GM12878 (cell line): ENCODE data around the gene HESX1. TPM values are rescaled to one million over a fixed set of nuclear protein-coding genes. Genes with fewer than 3 reads are reported as not detected.

ENCODE experiments used
- ATAC-seq: fragments of 200-7000 bp; cut with Tn5 transposase; 3 replicates; pipeline ENCODE4 v1.9.1; 2020; ENCODE audit warnings: mild to moderate bottlenecking, moderate library complexity
- BruUV-seq: library from RNA; stranded (reverse); fragments of 400-500 nt; replicated peaks from 2 replicates; lab custom pipeline; 2021; lab: Mats Ljungman, UMichigan
- CTCF ChIA-PET: fragments of 300-600 bp; sonication (Branson Sonifier 250); formaldehyde crosslinking; extraction: SDS; loops from one replicate; lab custom pipeline; 2021; ENCODE audit warnings: inconsistent platforms; lab: Yijun Ruan, JAX
- POLR2A ChIA-PET: fragments of 350-600 bp; formaldehyde crosslinking; extraction: SDS; loops from one replicate; lab custom pipeline; 2021; ENCODE audit warnings: inconsistent platforms; lab: Charles Lee
- RAD21 ChIA-PET: fragments of 300-600 bp; sonication (Branson Sonifier 250); formaldehyde crosslinking; loops from one replicate; lab custom pipeline; 2023; ENCODE audit warnings: antibody characterized with exemption; ENCODE audit not compliant: unreplicated experiment; lab: Charles Lee
- SMC1A ChIA-PET: fragments of 300-600 bp; sonication (Branson Sonifier 250); formaldehyde crosslinking; loops from one replicate; lab custom pipeline; 2023; ENCODE audit not compliant: unreplicated experiment, uncharacterized antibody; lab: Charles Lee
- DNase-seq: peaks from one replicate; pipeline ENCODE4 v3.0.0-alpha.2; 2011; ENCODE audit warnings: low read depth, low spot score
- FAIRE-seq: peaks from 3 replicates; lab custom pipeline; 2011; peaks lifted over from hg19 to GRCh38; lab: Jason Lieb, UNC
- H2AFZ ChIP-seq: 2 replicates; pipeline ENCODE4 v1.6.0; 2011; ENCODE audit warnings: low read depth, low read length, control low read depth; ENCODE audit not compliant: control insufficient read depth
- H3K27ac ChIP-seq: 2 replicates; pipeline ENCODE4 v1.5.1; 2011; ENCODE audit warnings: control low read depth; ENCODE audit not compliant: control insufficient read depth, insufficient read depth
- H3K27me3 ChIP-seq, 2 experiments: replicated peaks in 1 of 2; 2 replicates each; pipeline versions ENCODE4 v1.6.0 to v1.6.1; 2011; ENCODE audit warnings: low read length in 1 of 2; ENCODE audit not compliant: control insufficient read depth in 2 of 2, insufficient read depth in 2 of 2
- H3K36me3 ChIP-seq, 2 experiments: 2 replicates each; pipeline ENCODE4 v1.5.1; 2011; ENCODE audit warnings: low read length in 1 of 2; ENCODE audit not compliant: control insufficient read depth in 2 of 2, insufficient read depth in 2 of 2
- H3K4me1 ChIP-seq: 2 replicates; pipeline ENCODE4 v1.6.1; 2011; ENCODE audit warnings: mild to moderate bottlenecking, low read length, moderate library complexity, mixed read lengths; ENCODE audit not compliant: control insufficient read depth, insufficient read depth
- H3K4me2 ChIP-seq: 2 replicates; pipeline ENCODE4 v1.6.0; 2011; ENCODE audit warnings: control low read depth; ENCODE audit not compliant: control insufficient read depth, insufficient read depth
- H3K4me3 ChIP-seq: fragments of 200-600 bp; sonication (generic); 2 replicates; pipeline ENCODE4 v1.5.1; 2016
- H3K79me2 ChIP-seq: 2 replicates; pipeline ENCODE4 v1.6.0; 2011; ENCODE audit warnings: low read length; ENCODE audit not compliant: control insufficient read depth, insufficient read depth
- H3K9ac ChIP-seq: 2 replicates; pipeline ENCODE4 v1.8.0; 2011; ENCODE audit warnings: low read length, control low read depth, mixed read lengths; ENCODE audit not compliant: control insufficient read depth, insufficient read depth
- H3K9me3 ChIP-seq: replicated peaks from 3 replicates; pipeline ENCODE4 v1.5.1; 2011; ENCODE audit warnings: mild to moderate bottlenecking, low read length; ENCODE audit not compliant: control insufficient read depth, insufficient read depth
- H4K20me1 ChIP-seq: 2 replicates; pipeline ENCODE4 v1.6.0; 2011; ENCODE audit not compliant: control insufficient read depth, insufficient read depth
- ETV6 ChIP-seq, 2 experiments: fragments of 450-650 bp in 1 of 2; IDR thresholded peaks in 1 of 2; conservative IDR thresholded peaks in 1 of 2; 2 replicates each; pipeline ENCODE4 v1.6.1; 2014; ENCODE audit warnings: antibody characterized with exemption in 1 of 2, borderline replicate concordance in 1 of 2, low read depth in 1 of 2, mild to moderate bottlenecking in 1 of 2, moderate library complexity in 1 of 2
- HDAC6 ChIP-seq: fragments of 200-600 bp; sonication (generic); IDR thresholded peaks from one replicate; pipeline ENCODE4 v1.8.0; 2017; ENCODE audit warnings: antibody characterized with exemption; ENCODE audit not compliant: unreplicated experiment
- NR2C1 ChIP-seq: fragments of 450-650 bp; IDR thresholded peaks from 2 replicates; pipeline ENCODE4 v1.6.1; 2017; ENCODE audit warnings: antibody characterized with exemption, mild to moderate bottlenecking, moderate library complexity
- PML ChIP-seq: IDR thresholded peaks from 2 replicates; pipeline ENCODE4 v1.6.1; 2012; ENCODE audit warnings: low read length, inconsistent platforms
- POLR2AphosphoS5 ChIP-seq: IDR thresholded peaks from 2 replicates; pipeline ENCODE4 v1.6.1; 2011; ENCODE audit warnings: mild to moderate bottlenecking, low read length, inconsistent platforms
- RELA ChIP-seq: fragments of 450-650 bp; IDR thresholded peaks from 2 replicates; pipeline ENCODE4 v1.8.0; 2014; ENCODE audit warnings: borderline replicate concordance; ENCODE audit not compliant: partially characterized antibody
- SIN3A ChIP-seq: IDR thresholded peaks from 2 replicates; pipeline ENCODE4 v1.6.1; 2012; ENCODE audit warnings: low read depth, low read length, improper control_type of control experiment
- SUPT20H ChIP-seq: IDR thresholded peaks from 2 replicates; pipeline ENCODE4 v1.6.1; 2011; ENCODE audit warnings: low read depth, mild to moderate bottlenecking, low read length, moderate library complexity, borderline replicate concordance; ENCODE audit not compliant: control insufficient read depth
- ZNF207 ChIP-seq: fragments of 450-650 bp; IDR thresholded peaks from 2 replicates; pipeline ENCODE4 v1.6.1; 2014; ENCODE audit warnings: antibody characterized with exemption, mild to moderate bottlenecking, borderline replicate concordance
- ZNF622 ChIP-seq: fragments of 450-650 bp; IDR thresholded peaks from 2 replicates; pipeline ENCODE4 v1.6.1; 2017; ENCODE audit warnings: mild to moderate bottlenecking, inconsistent platforms
- ZZZ3 ChIP-seq: IDR thresholded peaks from 2 replicates; pipeline ENCODE4 v1.6.1; 2011; ENCODE audit warnings: low read depth; ENCODE audit not compliant: control insufficient read depth, insufficient read length
- WGBS: methylation state at CpG from one replicate; pipeline ENCODE4 v1.1.6; 2016; ENCODE audit warnings: low lambda C conversion rate; ENCODE audit not compliant: insufficient replicate concordance, insufficient coverage; ENCODE audit errors: missing lambda C conversion rate; 5-methylcytosine and 5-hydroxymethylcytosine counted together
- in situ Hi-C: fragments of 300-500 bp; cut with MboI; formaldehyde crosslinking; loops from 9 replicates; pipeline ENCODE4 v1.14.3; 2018; ENCODE audit warnings: mixed read lengths
- intact Hi-C: fragments of 100-400 bp; cut with micrococcal nuclease; formaldehyde crosslinking; loops from one replicate; pipeline ENCODE4 v1.14.2; 2022; ENCODE audit not compliant: unreplicated experiment
- polyA plus RNA-seq, 11 experiments: library from polyadenylated mRNA; depleted of rRNA in 4 of 11; unstranded in 6 of 11; stranded (reverse) in 5 of 11; fragments of >200 nt; fragmentation: Nextera tagmentation in 4 of 11; fragmentation: Illumina TruSeq in 1 of 11; extraction: Ambion mirVana in 4 of 11; extraction: Trizol in 1 of 11; gene quantifications; 1 replicate in 1 of 11; 2 replicates in 10 of 11; pipeline versions ENCODE4 v1.2.1 to v1.2.3, GENCODE V29; 2011 to 2016; ENCODE audit warnings: inconsistent platforms in 2 of 11, missing spikeins in 2 of 11, low read depth in 1 of 11
- total RNA-seq, 4 experiments: library from RNA; depleted of rRNA in 3 of 4; stranded (reverse); fragments of >200 nt in 3 of 4; fragmentation: Illumina TruSeq in 1 of 4; extraction: Trizol in 1 of 4; gene quantifications; 2 replicates each; pipeline versions ENCODE4 v1.2.1 to v1.2.3, GENCODE V29; 2013 to 2021
- TF ChIP-seq, protein P1 (sequence below): fragments of 450-650 bp; IDR thresholded peaks from 2 replicates; pipeline ENCODE4 v1.6.1; 2017; ENCODE audit warnings: mild to moderate bottlenecking, moderate library complexity
- TF ChIP-seq, protein P2 (sequence below): IDR thresholded peaks from 2 replicates; pipeline ENCODE4 v1.6.1; 2011; ENCODE audit warnings: low read depth, low read length, improper control_type of control experiment, borderline replicate concordance
- TF ChIP-seq, protein P3 (sequence below): fragments of 450-650 bp; IDR thresholded peaks from 2 replicates; pipeline ENCODE4 v1.6.1; 2014; ENCODE audit warnings: mild to moderate bottlenecking

Gene HESX1
- total and polyA plus RNA-seq, 10 of the 15 experiments (the other 5 are each of a cell fraction or from before 2014, with no cell fraction given) = 2.5 to 5.9 (median 4.3) TPM

DNA sequence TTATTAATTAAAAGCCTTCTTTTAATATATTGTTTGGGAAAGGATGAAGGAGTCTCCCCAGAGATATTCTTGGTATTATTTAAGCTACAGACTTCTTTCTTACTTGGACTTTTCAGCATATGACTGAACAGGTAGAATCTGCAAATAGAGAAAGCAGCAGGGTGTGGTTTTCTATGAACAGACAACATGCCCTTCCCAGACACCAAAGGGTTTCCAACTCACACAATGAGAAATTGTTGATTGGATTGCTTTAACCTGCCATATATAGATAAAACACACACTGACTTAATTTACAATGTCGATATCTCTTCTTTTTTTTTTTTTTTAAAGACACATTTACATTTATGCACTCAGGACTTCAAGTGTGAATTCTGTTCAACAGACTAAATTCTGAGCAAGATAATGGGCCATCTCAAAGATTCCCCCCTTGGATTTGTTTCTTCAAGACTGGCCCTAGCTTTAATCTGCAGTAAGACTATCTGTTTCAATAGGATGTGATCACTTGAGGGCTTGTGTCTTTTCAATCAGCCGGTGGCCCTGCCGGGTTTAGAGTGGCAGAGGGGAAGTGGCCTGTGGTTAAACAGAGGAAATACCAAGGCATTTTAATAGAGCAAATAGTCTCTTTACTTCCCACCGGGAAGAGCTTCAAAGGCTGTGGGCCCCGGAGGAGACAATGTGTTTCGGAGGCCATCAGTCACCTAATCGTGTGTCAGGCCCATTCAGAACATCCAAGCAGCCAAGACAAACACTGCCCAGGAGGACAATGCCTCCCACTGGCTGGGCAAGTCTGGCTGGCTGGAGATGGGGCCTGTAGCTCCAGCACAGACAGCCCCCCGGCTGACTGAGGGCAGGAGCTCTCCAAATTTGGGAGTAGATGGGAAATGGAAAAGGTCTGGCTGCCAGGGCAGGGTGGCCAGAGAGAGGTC is 40.7 kb downstream of the HESX1 start:
- DNase-seq (no peak), FAIRE-seq (no peak), ATAC-seq (peak; percentile 42; the same call in 2 of the 3 replicates)
- ChIA-PET SMC1A (interaction anchor here (1.5 to 1.7 kb wide), 2 partner anchors 11 to 12 kb away, joined by 3 to 5 read pairs; no protein-coding TSS in a partner anchor), CTCF (interaction anchor here (0.7 to 2.7 kb wide), 4 partner anchors 11 to 750 kb away, joined by 3 to 12 read pairs (median 4); no protein-coding TSS in a partner anchor), RAD21 (no interaction called here), POLR2A (interaction anchor here (0.6 kb wide), 1 partner anchor 14 kb away, joined by 3 read pairs; no protein-coding TSS in a partner anchor)
- Histone ChIP-seq H4K20me1 (no peaks in the 10 kb centered on the region), H2AFZ (no peak overlapping the region), H3K4me1 (no peaks in the 10 kb centered on the region), H3K4me2 (no peak overlapping the region), H3K27me3 (peaks cover 9 to 15% of the 10 kb centered on the region in 2 experiments), H3K79me2 (no peaks in the 10 kb centered on the region), H3K4me3 (no peak overlapping the region), H3K9ac (no peak overlapping the region), H3K9me3 (no peaks in the 10 kb centered on the region), H3K27ac (no peak overlapping the region), H3K36me3 (no peaks in the 10 kb centered on the region)
- intact Hi-C loops (no loop called here), in situ Hi-C loops (no loop called here)
- 21% methylated on average over 8 of the region's 8 CpGs for WGBS
- TF ChIP-seq, protein P1, sequence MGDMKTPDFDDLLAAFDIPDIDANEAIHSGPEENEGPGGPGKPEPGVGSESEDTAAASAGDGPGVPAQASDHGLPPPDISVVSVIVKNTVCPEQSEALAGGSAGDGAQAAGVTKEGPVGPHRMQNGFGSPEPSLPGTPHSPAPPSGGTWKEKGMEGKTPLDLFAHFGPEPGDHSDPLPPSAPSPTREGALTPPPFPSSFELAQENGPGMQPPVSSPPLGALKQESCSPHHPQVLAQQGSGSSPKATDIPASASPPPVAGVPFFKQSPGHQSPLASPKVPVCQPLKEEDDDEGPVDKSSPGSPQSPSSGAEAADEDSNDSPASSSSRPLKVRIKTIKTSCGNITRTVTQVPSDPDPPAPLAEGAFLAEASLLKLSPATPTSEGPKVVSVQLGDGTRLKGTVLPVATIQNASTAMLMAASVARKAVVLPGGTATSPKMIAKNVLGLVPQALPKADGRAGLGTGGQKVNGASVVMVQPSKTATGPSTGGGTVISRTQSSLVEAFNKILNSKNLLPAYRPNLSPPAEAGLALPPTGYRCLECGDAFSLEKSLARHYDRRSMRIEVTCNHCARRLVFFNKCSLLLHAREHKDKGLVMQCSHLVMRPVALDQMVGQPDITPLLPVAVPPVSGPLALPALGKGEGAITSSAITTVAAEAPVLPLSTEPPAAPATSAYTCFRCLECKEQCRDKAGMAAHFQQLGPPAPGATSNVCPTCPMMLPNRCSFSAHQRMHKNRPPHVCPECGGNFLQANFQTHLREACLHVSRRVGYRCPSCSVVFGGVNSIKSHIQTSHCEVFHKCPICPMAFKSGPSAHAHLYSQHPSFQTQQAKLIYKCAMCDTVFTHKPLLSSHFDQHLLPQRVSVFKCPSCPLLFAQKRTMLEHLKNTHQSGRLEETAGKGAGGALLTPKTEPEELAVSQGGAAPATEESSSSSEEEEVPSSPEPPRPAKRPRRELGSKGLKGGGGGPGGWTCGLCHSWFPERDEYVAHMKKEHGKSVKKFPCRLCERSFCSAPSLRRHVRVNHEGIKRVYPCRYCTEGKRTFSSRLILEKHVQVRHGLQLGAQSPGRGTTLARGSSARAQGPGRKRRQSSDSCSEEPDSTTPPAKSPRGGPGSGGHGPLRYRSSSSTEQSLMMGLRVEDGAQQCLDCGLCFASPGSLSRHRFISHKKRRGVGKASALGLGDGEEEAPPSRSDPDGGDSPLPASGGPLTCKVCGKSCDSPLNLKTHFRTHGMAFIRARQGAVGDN = no peak
- TF ChIP-seq NR2C1 = no peak
- TF ChIP-seq, protein P2, sequence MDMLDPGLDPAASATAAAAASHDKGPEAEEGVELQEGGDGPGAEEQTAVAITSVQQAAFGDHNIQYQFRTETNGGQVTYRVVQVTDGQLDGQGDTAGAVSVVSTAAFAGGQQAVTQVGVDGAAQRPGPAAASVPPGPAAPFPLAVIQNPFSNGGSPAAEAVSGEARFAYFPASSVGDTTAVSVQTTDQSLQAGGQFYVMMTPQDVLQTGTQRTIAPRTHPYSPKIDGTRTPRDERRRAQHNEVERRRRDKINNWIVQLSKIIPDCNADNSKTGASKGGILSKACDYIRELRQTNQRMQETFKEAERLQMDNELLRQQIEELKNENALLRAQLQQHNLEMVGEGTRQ = no peak
- TF ChIP-seq SIN3A = no peak
- no peak for TF ChIP-seq HDAC6
- TF ChIP-seq, protein P3, sequence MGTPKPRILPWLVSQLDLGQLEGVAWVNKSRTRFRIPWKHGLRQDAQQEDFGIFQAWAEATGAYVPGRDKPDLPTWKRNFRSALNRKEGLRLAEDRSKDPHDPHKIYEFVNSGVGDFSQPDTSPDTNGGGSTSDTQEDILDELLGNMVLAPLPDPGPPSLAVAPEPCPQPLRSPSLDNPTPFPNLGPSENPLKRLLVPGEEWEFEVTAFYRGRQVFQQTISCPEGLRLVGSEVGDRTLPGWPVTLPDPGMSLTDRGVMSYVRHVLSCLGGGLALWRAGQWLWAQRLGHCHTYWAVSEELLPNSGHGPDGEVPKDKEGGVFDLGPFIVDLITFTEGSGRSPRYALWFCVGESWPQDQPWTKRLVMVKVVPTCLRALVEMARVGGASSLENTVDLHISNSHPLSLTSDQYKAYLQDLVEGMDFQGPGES = no peak
- TF ChIP-seq PML = no peak
- no peak for TF ChIP-seq RELA
- TF ChIP-seq ZNF622 = no peak
- TF ChIP-seq POLR2AphosphoS5 = no peak
- TF ChIP-seq ZNF207 = no peak
- no peak for TF ChIP-seq SUPT20H
- no peak for TF ChIP-seq ZZZ3
- TF ChIP-seq ETV6 (conservative IDR thresholded peaks at IDR 0.05 in 1 of 2, IDR thresholded peaks at IDR 0.05 in 1 of 2; ENCODE audit: borderline replicate concordance in 1 of 2, low read depth in 1 of 2) = no peak
- BruUV-seq = no TSS peak
